IMR-90 (cell line): Measurements from ENCODE around the gene ERICH2. TPM values are rescaled to one million over a fixed set of nuclear protein-coding genes. Genes with fewer than 3 reads are reported as not detected.

Experiments
- ATAC-seq: fragments of 200-7000 bp; cut with Tn5 transposase; 2 replicates; pipeline ENCODE4 v1.9.1; 2020; ENCODE audit warnings: low read depth, mild to moderate bottlenecking, moderate library complexity
- BruUV-seq: library from RNA; stranded (reverse); fragments of 400-500 nt; replicated peaks from 2 replicates; lab custom pipeline; 2021; lab: Mats Ljungman, UMichigan
- CTCF ChIA-PET: fragments of 300-600 bp; formaldehyde crosslinking; extraction: SDS; loops from one replicate; lab custom pipeline; 2021; ENCODE audit warnings: antibody characterized with exemption; lab: Yijun Ruan, JAX
- POLR2A ChIA-PET: fragments of 300-600 bp; sonication (Branson Sonifier 250); formaldehyde crosslinking; loops from one replicate; lab custom pipeline; 2022; ENCODE audit warnings: antibody characterized with exemption; ENCODE audit not compliant: unreplicated experiment; lab: Charles Lee
- DNase-seq: peaks from one replicate; pipeline ENCODE4 v3.0.0; 2013
- H2AFZ ChIP-seq: replicated peaks from 2 replicates; pipeline ENCODE3; 2013; ENCODE audit warnings: low read length, mild to moderate bottlenecking; ENCODE audit not compliant: poor library complexity
- H2AK5ac ChIP-seq: 2 replicates; pipeline ENCODE4 v1.6.1; 2013; ENCODE audit warnings: low read depth, low read length, inconsistent platforms
- H2AK9ac ChIP-seq: replicated peaks from 2 replicates; pipeline ENCODE3; 2013; ENCODE audit warnings: mild to moderate bottlenecking, low read depth, low read length, moderate library complexity; ENCODE audit not compliant: poor library complexity
- H2BK120ac ChIP-seq: 2 replicates; pipeline ENCODE4 v1.6.1; 2013; ENCODE audit warnings: low read depth, low read length, inconsistent platforms
- H2BK15ac ChIP-seq: 3 replicates; pipeline ENCODE4 v1.6.1; 2013; ENCODE audit warnings: low read depth, low read length, inconsistent platforms
- H2BK20ac ChIP-seq: 2 replicates; pipeline ENCODE4 v1.6.1; 2013; ENCODE audit warnings: low read depth, mild to moderate bottlenecking, inconsistent platforms, low read length, moderate library complexity
- H2BK5ac ChIP-seq: 2 replicates; pipeline ENCODE4 v1.6.1; 2013; ENCODE audit warnings: mild to moderate bottlenecking, low read depth, low read length, inconsistent platforms; ENCODE audit not compliant: poor library complexity, severe bottlenecking
- H3K14ac ChIP-seq: replicated peaks from 2 replicates; pipeline ENCODE4 v1.6.1; 2013; ENCODE audit warnings: low read depth, low read length, inconsistent platforms
- H3K18ac ChIP-seq: 2 replicates; pipeline ENCODE4 v1.6.1; 2013; ENCODE audit warnings: low read depth, low read length, control low read depth
- H3K23ac ChIP-seq: 2 replicates; pipeline ENCODE4 v1.6.1; 2013; ENCODE audit warnings: low read depth, low read length, inconsistent platforms
- H3K27ac ChIP-seq: 2 replicates; pipeline ENCODE4 v1.5.1; 2013; ENCODE audit warnings: mild to moderate bottlenecking, control low read depth, low read length; ENCODE audit not compliant: insufficient read depth
- H3K27me3 ChIP-seq: 2 replicates; pipeline ENCODE4 v1.6.1; 2013; ENCODE audit warnings: low read length; ENCODE audit not compliant: control insufficient read depth, insufficient read depth
- H3K36me3 ChIP-seq: 2 replicates; pipeline ENCODE4 v1.6.1; 2013; ENCODE audit warnings: low read length, mixed read lengths; ENCODE audit not compliant: control insufficient read depth, insufficient read depth
- H3K4ac ChIP-seq: 2 replicates; pipeline ENCODE4 v1.6.1; 2013; ENCODE audit warnings: low read depth, low read length, inconsistent platforms
- H3K4me1 ChIP-seq: 2 replicates; pipeline ENCODE4 v1.6.1; 2013; ENCODE audit warnings: low read length, mixed read lengths; ENCODE audit not compliant: control insufficient read depth, insufficient read depth
- H3K4me2 ChIP-seq: 2 replicates; pipeline ENCODE4 v1.6.1; 2013; ENCODE audit warnings: low read depth, mild to moderate bottlenecking, control low read depth, low read length, moderate library complexity
- H3K4me3 ChIP-seq: 2 replicates; pipeline ENCODE4 v1.5.1; 2013; ENCODE audit warnings: low read depth, mild to moderate bottlenecking, control low read depth, low read length, moderate library complexity; ENCODE audit not compliant: insufficient read depth
- H3K56ac ChIP-seq: 2 replicates; pipeline ENCODE4 v1.6.1; 2013; ENCODE audit warnings: low read length, inconsistent platforms; ENCODE audit not compliant: insufficient read depth; ENCODE audit errors: extremely low read depth
- H3K79me1 ChIP-seq, 2 experiments: 2 replicates each; pipeline ENCODE4 v1.6.1; 2013; ENCODE audit warnings: low read length in 2 of 2, inconsistent platforms in 1 of 2, low read depth in 1 of 2
- H3K9ac ChIP-seq: 2 replicates; pipeline ENCODE4 v1.6.1; 2013; ENCODE audit warnings: low read depth, low read length, control low read depth
- H3K9me1 ChIP-seq: 2 replicates; pipeline ENCODE4 v1.6.1; 2013; ENCODE audit warnings: low read length, inconsistent platforms; ENCODE audit not compliant: insufficient read depth
- H3K9me3 ChIP-seq: 2 replicates; pipeline ENCODE4 v1.6.1; 2013; ENCODE audit warnings: low read length; ENCODE audit not compliant: control insufficient read depth, insufficient read depth
- H4K20me1 ChIP-seq: 2 replicates; pipeline ENCODE4 v1.6.1; 2013; ENCODE audit warnings: low read length, inconsistent platforms; ENCODE audit not compliant: insufficient read depth
- H4K5ac ChIP-seq: 2 replicates; pipeline ENCODE4 v1.6.1; 2013; ENCODE audit warnings: mild to moderate bottlenecking, low read depth, low read length, control low read depth
- H4K8ac ChIP-seq, 2 experiments: 2 replicates each; pipeline ENCODE4 v1.6.1; 2013; ENCODE audit warnings: low read depth in 2 of 2, low read length in 2 of 2, control low read depth in 1 of 2, inconsistent platforms in 1 of 2
- H4K91ac ChIP-seq: 2 replicates; pipeline ENCODE4 v1.6.1; 2013; ENCODE audit warnings: low read depth, low read length, inconsistent platforms; ENCODE audit not compliant: insufficient read depth
- BHLHE40 ChIP-seq: fragments of 150-350 bp; IDR thresholded peaks from 2 replicates; pipeline ENCODE4 v1.6.1; 2016; ENCODE audit warnings: mild to moderate bottlenecking, low read depth, low read length
- CEBPB ChIP-seq: IDR thresholded peaks from 2 replicates; pipeline ENCODE4 v1.6.1; 2012; ENCODE audit warnings: low read depth, low read length, improper control_type of control experiment
- CHD1 ChIP-seq: IDR thresholded peaks from 2 replicates; pipeline ENCODE4 v1.6.1; 2012; ENCODE audit warnings: low read depth, low read length, improper control_type of control experiment
- ELK1 ChIP-seq: fragments of 150-350 bp; IDR thresholded peaks from 2 replicates; pipeline ENCODE4 v1.6.1; 2016; ENCODE audit warnings: low read depth, mild to moderate bottlenecking, low read length, moderate library complexity, borderline replicate concordance
- FOS ChIP-seq: fragments of 150-350 bp; IDR thresholded peaks from 2 replicates; pipeline ENCODE4 v1.6.1; 2016; ENCODE audit warnings: low read depth, low read length
- MAFK ChIP-seq: IDR thresholded peaks from 2 replicates; pipeline ENCODE4 v1.6.1; 2012; ENCODE audit warnings: low read depth, low read length, improper control_type of control experiment
- MAZ ChIP-seq: IDR thresholded peaks from 2 replicates; pipeline ENCODE4 v1.6.1; 2012; ENCODE audit warnings: low read depth, mild to moderate bottlenecking, low read length, improper control_type of control experiment, moderate library complexity, borderline replicate concordance
- MXI1 ChIP-seq: IDR thresholded peaks from 2 replicates; pipeline ENCODE4 v1.6.1; 2012; ENCODE audit warnings: low read depth, mild to moderate bottlenecking, low read length, moderate library complexity, borderline replicate concordance
- RCOR1 ChIP-seq: IDR thresholded peaks from 2 replicates; pipeline ENCODE4 v1.6.1; 2012; ENCODE audit warnings: mild to moderate bottlenecking, low read length, improper control_type of control experiment; ENCODE audit not compliant: insufficient replicate concordance
- RFX5 ChIP-seq: IDR thresholded peaks from 2 replicates; pipeline ENCODE4 v1.8.0; 2012; ENCODE audit warnings: low read depth, mild to moderate bottlenecking, low read length, moderate library complexity
- SMC3 ChIP-seq: fragments of 150-350 bp; IDR thresholded peaks from 2 replicates; pipeline ENCODE4 v1.6.1; 2016; ENCODE audit warnings: low read depth, mild to moderate bottlenecking, antibody characterized with exemption, low read length, moderate library complexity
- USF2 ChIP-seq: fragments of 150-350 bp; IDR thresholded peaks from 2 replicates; pipeline ENCODE4 v1.6.1; 2017; ENCODE audit warnings: mild to moderate bottlenecking, antibody characterized with exemption, low read length, low read depth
- WGBS, 2 experiments: methylation state at CpG; one replicate each; pipeline versions ENCODE4 v1.1.5 to v1.1.7; 2013; ENCODE audit warnings: missing lambda C conversion rate in 2 of 2; ENCODE audit not compliant: insufficient read length in 1 of 2; ENCODE audit errors: extremely low coverage in 2 of 2; 5-methylcytosine and 5-hydroxymethylcytosine counted together
- dilution Hi-C: fragments of 300-500 bp; cut with HindIII; formaldehyde crosslinking; loops from one replicate; pipeline ENCODE4 v1.14.3; 2018; ENCODE audit warnings: low sequenced_read_pairs; ENCODE audit not compliant: unreplicated experiment
- in situ Hi-C: fragments of 300-500 bp; cut with MboI; formaldehyde crosslinking; loops from 3 replicates; pipeline ENCODE4 v1.14.3; 2019; ENCODE audit warnings: low sequenced_read_pairs, inconsistent platforms, mixed read lengths
- intact Hi-C: fragments of 100-400 bp; cut with micrococcal nuclease; formaldehyde crosslinking; loops from 2 replicates; pipeline ENCODE4 v1.10.0; 2022
- polyA plus RNA-seq, 3 experiments: library from polyadenylated mRNA; depleted of rRNA; stranded (reverse); fragments of >200 nt; gene quantifications; 2 replicates each; pipeline ENCODE4 v1.2.3, GENCODE V29; 2012; ENCODE audit warnings: low replicate concordance in 1 of 3
- total RNA-seq: library from RNA; depleted of rRNA; stranded (reverse); fragments of >200 nt; gene quantifications from 2 replicates; pipeline ENCODE4 v1.2.3, GENCODE V29; 2012

The ERICH2 gene
- total and polyA plus RNA-seq, 2 of the 4 experiments (the other 2 are of a cell fraction), result not detected

GRCh38 chr2:170816504-170817092, 46.4 kb downstream of the ERICH2 start, which contains the start of gene GAD1:
Gene GAD1, plus strand, starts transcription at chr2:170816887. Its CDS starts 1,705 bp downstream, at chr2:170818592.
- no peak within 1 kb of the TSS for H3K18ac ChIP-seq
- H3K4me2 ChIP-seq, result peak within 1 kb of the TSS; percentile 79
- no TSS peak for BruUV-seq
- ATAC-seq, result peak; percentile 54
- intact Hi-C loops, result loop anchor here (10.0 kb wide), 1 partner anchor 882 kb away; no protein-coding TSS in a partner anchor
- H2BK15ac ChIP-seq, result no peak within 1 kb of the TSS
- no peak within 1 kb of the TSS for H2AK9ac ChIP-seq
- peak; percentile 46 for DNase-seq
- peak within 1 kb of the TSS; percentile 23 for H3K4me3 ChIP-seq
- dilution Hi-C loops, result loop anchor here (25.0 kb wide), 1 partner anchor 404 kb away; no protein-coding TSS in a partner anchor
- no peaks in the 10 kb centered on the region for H3K9me1 ChIP-seq
- no peak for TF ChIP-seq BHLHE40
- TF ChIP-seq MAFK, result no peak
- no peak for TF ChIP-seq FOS
- no peak for TF ChIP-seq RCOR1
- TF ChIP-seq ELK1, result no peak
- no peak for TF ChIP-seq USF2
- no peak for TF ChIP-seq CHD1
- no peak for TF ChIP-seq MAZ
- no peak for TF ChIP-seq RFX5
- TF ChIP-seq CEBPB, result no peak
- no peak for TF ChIP-seq SMC3
- TF ChIP-seq MXI1, result no peak
- no peaks in the 10 kb centered on the region for H3K36me3 ChIP-seq
- no peak within 1 kb of the TSS for H2BK120ac ChIP-seq
- CTCF ChIA-PET, result interaction anchor here (0.7 to 1.2 kb wide), 2 partner anchors 432 to 439 kb away, joined by 3 to 4 read pairs; no protein-coding TSS in a partner anchor
- POLR2A ChIA-PET, result no interaction called here
- H2BK20ac ChIP-seq, result no peak within 1 kb of the TSS
- no peak within 1 kb of the TSS for H2BK5ac ChIP-seq
- no peak within 1 kb of the TSS for H3K14ac ChIP-seq
- no peak within 1 kb of the TSS for H2AK5ac ChIP-seq
- no peak within 1 kb of the TSS for H4K5ac ChIP-seq
- H3K27ac ChIP-seq, result no peak within 1 kb of the TSS
- H2AFZ ChIP-seq, result peak within 1 kb of the TSS; percentile 81
- H3K79me1 ChIP-seq, result no peaks in the 10 kb centered on the region
- H3K4ac ChIP-seq, result no peak within 1 kb of the TSS
- H4K20me1 ChIP-seq, result no peaks in the 10 kb centered on the region
- H3K23ac ChIP-seq, result no peak within 1 kb of the TSS
- in situ Hi-C loops, result loop anchor here (10.0 to 25.0 kb wide), 4 partner anchors 412 to 1379 kb away; no protein-coding TSS in a partner anchor
- H3K4me1 ChIP-seq, result peaks cover 1% of the 10 kb centered on the region; the same call in 1 of the 2 replicates
- no CpG with 5 or more reads among the region's 49 CpGs for WGBS, 2 experiments
- H3K56ac ChIP-seq, result no peak within 1 kb of the TSS
- H4K91ac ChIP-seq, result no peak within 1 kb of the TSS
- H3K9me3 ChIP-seq, result no peaks in the 10 kb centered on the region; the same call in 1 of the 2 replicates
- no peak within 1 kb of the TSS for H3K9ac ChIP-seq
- H4K8ac ChIP-seq, result no peak within 1 kb of the TSS
- peaks cover 82% of the 10 kb centered on the region for H3K27me3 ChIP-seq
